Tibial artery (tissue), 4 donors: ENCODE measurements around the gene POLR2E.

Experiments
- DNase-seq, 2 donors: peaks; one replicate each; pipeline ENCODE4 v3.0.0-alpha.2; 2019
- H3K27ac ChIP-seq, 2 donors: fragments of 200-600 bp; sonication (generic) in 1 of 2; 1 replicate in 1 of 2; 2 replicates in 1 of 2; pipeline ENCODE4 v1.5.1; 2018 to 2019; ENCODE audit warnings: mild to moderate bottlenecking in 1 of 2
- H3K27me3 ChIP-seq, 2 donors: fragments of 200-600 bp; sonication (generic) in 1 of 2; one replicate each; pipeline versions ENCODE4 v1.5.1 to v1.6.0; 2016 to 2019
- H3K36me3 ChIP-seq, 3 donors: fragments of 200-600 bp; sonication (generic) in 2 of 3; one replicate each; pipeline ENCODE4 v1.5.1; 2016 to 2019; ENCODE audit warnings: mild to moderate bottlenecking in 2 of 3
- H3K4me1 ChIP-seq, 4 donors: fragments of 200-600 bp; sonication (generic) in 2 of 4; 1 replicate in 3 of 4; 2 replicates in 1 of 4; pipeline ENCODE4 v1.5.1; 2016 to 2019
- H3K4me3 ChIP-seq, 2 donors: fragments of 200-600 bp; sonication (generic) in 1 of 2; 1 replicate in 1 of 2; 2 replicates in 1 of 2; pipeline ENCODE4 v1.5.1; 2018 to 2019; ENCODE audit warnings: mild to moderate bottlenecking in 2 of 2
- H3K9me3 ChIP-seq, 3 donors: fragments of 200-600 bp; sonication (generic) in 1 of 3; one replicate each; pipeline ENCODE4 v1.5.1; 2016 to 2019
- intact Hi-C: fragments of 100-400 bp; cut with DNase I; formaldehyde crosslinking; loops from one replicate; pipeline ENCODE4 v1.15.0; 2023; ENCODE audit warnings: low total_unique reads
- TF ChIP-seq, protein P1 (sequence below), 2 experiments: fragments of 200-600 bp in 1 of 2; fragments of 450-650 bp in 1 of 2; IDR thresholded peaks; one replicate each; pipeline ENCODE4 v1.5.1; 2017 to 2019; ENCODE audit warnings: antibody characterized with exemption in 2 of 2, mild to moderate bottlenecking in 1 of 2, moderate library complexity in 1 of 2

POLR2E gene

DNA sequence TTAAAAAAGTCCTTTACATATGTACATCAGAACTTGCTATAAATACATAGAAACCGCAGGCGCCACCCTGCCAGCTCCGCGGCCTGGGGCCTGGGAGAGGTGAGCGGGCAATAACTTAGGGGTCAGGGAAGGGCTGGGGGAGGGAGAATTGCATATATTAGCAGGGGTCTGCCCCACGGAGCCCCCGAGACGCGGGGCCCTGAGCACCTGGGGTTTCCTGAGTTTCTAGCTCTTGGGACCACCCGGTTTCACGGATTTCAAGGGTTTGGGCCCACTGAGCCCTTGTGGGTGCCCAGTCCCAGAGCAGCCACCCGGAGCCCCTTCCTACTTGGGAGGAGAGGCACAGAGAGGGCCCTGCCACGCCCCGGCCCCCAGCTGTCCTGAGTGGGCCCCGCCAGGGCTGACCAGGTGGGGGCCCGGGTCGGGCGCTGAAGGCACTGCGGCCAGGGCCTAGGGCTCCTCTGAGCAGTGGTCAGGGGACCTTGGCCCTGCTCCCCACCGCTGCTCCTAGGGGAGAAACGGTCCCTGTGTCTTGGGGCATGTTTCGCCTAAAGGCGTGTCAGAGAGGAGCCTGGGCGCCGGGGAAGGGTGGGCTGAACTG is 12.6 kb upstream of the POLR2E start:
- Histone ChIP-seq H3K4me1 (peaks cover 7 to 49% (median 33%) of the 10 kb centered on the region in 4 donors), H3K36me3 (peaks cover 32 to 78% (median 76%) of the 10 kb centered on the region in 3 donors), H3K9me3 (no peaks in the 10 kb centered on the region), H3K27ac (no peak overlapping the region), H3K27me3 (no peaks in the 10 kb centered on the region), H3K4me3 (no peak overlapping the region)
- TF ChIP-seq, protein P1, sequence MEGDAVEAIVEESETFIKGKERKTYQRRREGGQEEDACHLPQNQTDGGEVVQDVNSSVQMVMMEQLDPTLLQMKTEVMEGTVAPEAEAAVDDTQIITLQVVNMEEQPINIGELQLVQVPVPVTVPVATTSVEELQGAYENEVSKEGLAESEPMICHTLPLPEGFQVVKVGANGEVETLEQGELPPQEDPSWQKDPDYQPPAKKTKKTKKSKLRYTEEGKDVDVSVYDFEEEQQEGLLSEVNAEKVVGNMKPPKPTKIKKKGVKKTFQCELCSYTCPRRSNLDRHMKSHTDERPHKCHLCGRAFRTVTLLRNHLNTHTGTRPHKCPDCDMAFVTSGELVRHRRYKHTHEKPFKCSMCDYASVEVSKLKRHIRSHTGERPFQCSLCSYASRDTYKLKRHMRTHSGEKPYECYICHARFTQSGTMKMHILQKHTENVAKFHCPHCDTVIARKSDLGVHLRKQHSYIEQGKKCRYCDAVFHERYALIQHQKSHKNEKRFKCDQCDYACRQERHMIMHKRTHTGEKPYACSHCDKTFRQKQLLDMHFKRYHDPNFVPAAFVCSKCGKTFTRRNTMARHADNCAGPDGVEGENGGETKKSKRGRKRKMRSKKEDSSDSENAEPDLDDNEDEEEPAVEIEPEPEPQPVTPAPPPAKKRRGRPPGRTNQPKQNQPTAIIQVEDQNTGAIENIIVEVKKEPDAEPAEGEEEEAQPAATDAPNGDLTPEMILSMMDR (IDR thresholded peaks at IDR 0.05): no peak
- intact Hi-C loops: loop anchor here (10.0 kb wide), 1 partner anchor 183 kb away; the partner anchor contains the start of gene ARID3A
- no peak for DNase-seq

DNA sequence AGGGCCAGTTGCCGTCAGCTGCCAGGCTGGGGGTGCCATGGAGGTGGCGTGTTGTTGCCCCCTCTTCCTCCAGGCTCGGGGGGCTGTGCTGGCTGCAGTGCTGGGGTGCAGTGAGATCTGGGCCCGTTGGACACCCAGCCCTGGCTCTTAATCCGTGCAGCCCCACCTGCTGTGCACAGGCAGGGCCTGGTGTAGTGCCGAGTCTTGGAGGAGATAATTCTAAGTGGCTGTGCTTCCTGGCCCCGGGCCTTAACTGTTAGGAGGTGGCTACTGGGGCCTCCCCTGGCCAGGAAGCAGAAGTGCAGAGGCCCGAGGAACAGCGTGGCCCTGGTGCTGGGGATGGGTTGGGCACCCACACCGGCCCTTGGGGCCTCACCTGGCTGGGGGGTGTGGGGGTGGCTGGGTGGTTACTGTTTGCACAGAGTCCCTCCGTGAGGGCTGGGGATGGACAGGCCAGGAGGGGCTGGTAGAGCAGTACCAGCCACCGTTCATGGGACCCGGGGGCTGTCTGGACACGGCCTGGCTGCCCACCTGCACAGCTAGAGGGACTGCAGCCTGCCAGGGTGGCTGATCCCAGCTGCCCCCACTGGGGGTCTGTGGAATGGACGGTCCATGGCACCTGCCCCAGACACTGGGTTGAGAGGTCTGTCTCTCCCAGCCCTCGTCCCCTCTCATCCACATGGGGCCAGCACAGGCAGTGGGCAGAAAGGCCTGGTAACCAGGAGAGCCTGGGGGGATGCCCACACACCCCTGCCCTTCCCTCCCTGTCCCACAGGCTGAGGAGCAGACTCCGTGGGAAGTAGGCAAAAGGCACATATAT is 11.9 kb upstream of the POLR2E start:
- H3K27ac ChIP-seq: peak overlapping the region; percentile 99 to 100
- intact Hi-C loops: loop anchor here (10.0 kb wide), 1 partner anchor 182 kb away; the partner anchor contains the start of gene ARID3A
- H3K27me3 ChIP-seq: no peaks in the 10 kb centered on the region
- H3K4me1 ChIP-seq: peaks cover 7 to 50% (median 37%) of the 10 kb centered on the region in 4 donors
- peaks cover 32 to 70% (median 69%) of the 10 kb centered on the region in 3 donors for H3K36me3 ChIP-seq
- no peak overlapping the region for H3K4me3 ChIP-seq
- TF ChIP-seq, protein P1 (IDR thresholded peaks at IDR 0.05): no peak
- no peaks in the 10 kb centered on the region for H3K9me3 ChIP-seq
- DNase-seq: no peak

DNA sequence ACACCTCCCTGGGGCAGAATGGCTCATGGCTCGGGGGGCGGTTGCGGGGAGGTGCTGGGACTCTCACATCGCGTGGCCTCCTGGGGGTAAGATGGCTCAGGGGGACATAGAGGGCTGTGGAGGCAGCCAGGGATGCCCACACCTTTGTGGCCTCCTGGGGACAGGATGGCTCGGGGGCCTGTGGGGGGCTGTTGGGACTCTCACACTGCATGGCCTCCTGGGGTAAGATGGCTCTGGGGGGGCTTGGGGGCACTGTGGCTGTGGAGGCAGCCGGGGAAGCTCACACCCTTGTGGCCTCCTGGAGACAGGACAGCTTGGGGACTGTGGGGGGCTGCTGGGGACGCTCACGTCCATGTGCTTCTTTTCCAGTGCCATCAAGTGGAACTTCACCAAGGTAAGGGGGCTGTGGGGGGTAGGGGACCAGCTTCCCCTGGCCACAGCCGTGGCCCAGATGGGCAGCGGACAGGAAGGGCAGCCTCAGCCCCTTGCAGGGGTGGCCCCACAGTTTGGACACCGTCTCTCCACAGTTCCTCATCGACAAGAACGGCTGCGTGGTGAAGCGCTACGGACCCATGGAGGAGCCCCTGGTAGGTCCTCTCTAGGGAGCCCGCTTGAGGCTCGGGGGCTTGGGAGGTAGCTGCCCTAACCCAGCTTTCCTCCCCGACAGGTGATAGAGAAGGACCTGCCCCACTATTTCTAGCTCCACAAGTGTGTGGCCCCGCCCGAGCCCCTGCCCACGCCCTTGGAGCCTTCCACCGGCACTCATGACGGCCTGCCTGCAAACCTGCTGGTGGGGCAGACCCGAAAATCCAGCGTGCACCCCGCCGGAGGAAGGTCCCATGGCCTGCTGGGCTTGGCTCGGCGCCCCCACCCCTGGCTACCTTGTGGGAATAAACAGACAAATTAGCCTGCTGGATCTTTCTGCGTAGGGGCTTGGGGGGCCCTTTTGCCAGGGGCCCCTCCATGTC is 11.0 kb upstream of the POLR2E start:
- Histone ChIP-seq H3K36me3 (peaks cover 32 to 63% (median 60%) of the 10 kb centered on the region in 3 donors), H3K4me3 (peak overlapping the region; percentile 95 to 98), H3K4me1 (peaks cover 7 to 59% (median 43%) of the 10 kb centered on the region in 4 donors), H3K9me3 (no peaks in the 10 kb centered on the region), H3K27me3 (no peaks in the 10 kb centered on the region), H3K27ac (peak overlapping the region; percentile 99 to 100)
- TF ChIP-seq, protein P1 (IDR thresholded peaks at IDR 0.05): no peak
- intact Hi-C loops: loop anchor here (10.0 kb wide), 1 partner anchor 181 kb away; the partner anchor contains the start of gene ARID3A
- DNase-seq: no peak

DNA sequence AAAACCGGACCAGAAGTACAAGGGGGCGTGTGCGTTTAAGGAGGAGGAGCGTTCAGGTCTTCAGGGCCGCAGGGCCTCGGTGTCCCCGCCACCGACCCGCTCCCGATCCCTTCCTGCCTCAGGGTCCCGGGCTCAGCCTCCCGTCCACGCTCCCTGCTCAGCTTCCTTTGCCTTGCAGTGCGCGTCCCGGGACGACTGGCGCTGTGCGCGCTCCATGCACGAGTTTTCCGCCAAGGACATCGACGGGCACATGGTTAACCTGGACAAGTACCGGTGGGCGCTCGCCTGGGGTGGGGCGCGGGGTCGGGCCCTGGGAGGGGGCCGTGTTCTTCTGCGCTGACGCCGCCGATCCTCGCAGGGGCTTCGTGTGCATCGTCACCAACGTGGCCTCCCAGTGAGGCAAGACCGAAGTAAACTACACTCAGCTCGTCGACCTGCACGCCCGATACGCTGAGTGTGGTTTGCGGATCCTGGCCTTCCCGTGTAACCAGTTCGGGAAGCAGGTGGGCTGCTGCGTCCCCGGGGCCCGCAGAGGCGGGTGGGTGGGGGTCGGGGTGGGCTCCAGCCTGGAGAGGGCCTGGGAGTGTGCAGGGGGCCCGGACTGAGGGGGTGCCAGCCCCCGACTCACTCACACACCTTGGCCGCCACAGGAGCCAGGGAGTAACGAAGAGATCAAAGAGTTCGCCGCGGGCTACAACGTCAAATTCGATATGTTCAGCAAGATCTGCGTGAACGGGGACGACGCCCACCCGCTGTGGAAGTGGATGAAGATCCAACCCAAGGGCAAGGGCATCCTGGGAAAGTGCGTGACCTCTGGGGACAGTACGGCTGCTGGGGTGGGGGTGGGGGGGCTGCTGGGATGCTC is 10.1 kb upstream of the POLR2E start:
- Histone ChIP-seq H3K9me3 (peaks cover 0 to under 1% (median 0%) of the 10 kb centered on the region in 3 donors), H3K27me3 (no peaks in the 10 kb centered on the region), H3K4me3 (peak overlapping the region; percentile 95 to 98), H3K36me3 (peaks cover 32 to 54% (median 51%) of the 10 kb centered on the region in 3 donors), H3K4me1 (peaks cover 7 to 64% (median 51%) of the 10 kb centered on the region in 4 donors), H3K27ac (peak overlapping the region; percentile 99 to 100)
- intact Hi-C loops: loop anchor here (10.0 kb wide), 1 partner anchor 180 kb away; the partner anchor contains the start of gene ARID3A
- TF ChIP-seq, protein P1 (IDR thresholded peaks at IDR 0.05): no peak
- DNase-seq: no peak
